ENCODE measurements around the gene MED15.

GRCh38 chr22:20465759-20466077 is 41.7 kb upstream of the MED15 start:
- TF ChIP-seq CTCF (IDR thresholded peaks at IDR 0.05; ENCODE audit: low read depth, low read length, poor library complexity, severe bottlenecking) (no peak), EZH2phosphoT487 (IDR thresholded peaks at IDR 0.05; ENCODE audit: borderline replicate concordance, low read length) (no peak)
